A673 (cell line): ENCODE measurements around the gene NBAS.

Experiments
- EZH2 ChIP-seq: fragments of 200-600 bp; sonication (generic); IDR thresholded peaks from 2 replicates; pipeline ENCODE4 v1.6.1; 2017; ENCODE audit warnings: borderline replicate concordance, low read depth, mild to moderate bottlenecking, mixed read lengths, antibody characterized with exemption, low read length; ENCODE audit not compliant: poor library complexity, severe bottlenecking
- TF ChIP-seq, protein P1 (sequence below): fragments of 300-800, 200-600 bp; sonication (generic); conservative IDR thresholded peaks from 2 replicates; pipeline ENCODE4 v1.5.1; 2017; ENCODE audit warnings: low read depth, mild to moderate bottlenecking, antibody characterized with exemption, low read length, moderate library complexity, mixed read lengths

DNA sequence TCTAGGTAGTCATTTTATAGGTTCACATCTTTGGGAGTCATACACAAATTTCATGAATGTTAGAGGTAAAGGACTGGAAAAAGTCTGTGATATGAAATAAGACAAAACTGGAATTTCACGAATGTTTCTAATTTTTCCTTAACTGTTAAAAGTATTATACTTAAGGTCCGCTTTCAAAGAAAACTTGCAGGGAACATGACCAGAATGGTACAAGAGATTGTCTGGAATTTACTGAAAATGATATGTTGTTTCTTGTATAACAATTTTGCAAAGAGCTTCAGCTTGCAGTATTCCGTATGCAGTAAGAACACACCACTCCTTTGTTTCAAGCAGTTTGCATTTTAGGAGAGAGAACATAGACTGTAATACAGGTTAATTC is 32.2 kb upstream of the NBAS start:
- TF ChIP-seq, protein P1, sequence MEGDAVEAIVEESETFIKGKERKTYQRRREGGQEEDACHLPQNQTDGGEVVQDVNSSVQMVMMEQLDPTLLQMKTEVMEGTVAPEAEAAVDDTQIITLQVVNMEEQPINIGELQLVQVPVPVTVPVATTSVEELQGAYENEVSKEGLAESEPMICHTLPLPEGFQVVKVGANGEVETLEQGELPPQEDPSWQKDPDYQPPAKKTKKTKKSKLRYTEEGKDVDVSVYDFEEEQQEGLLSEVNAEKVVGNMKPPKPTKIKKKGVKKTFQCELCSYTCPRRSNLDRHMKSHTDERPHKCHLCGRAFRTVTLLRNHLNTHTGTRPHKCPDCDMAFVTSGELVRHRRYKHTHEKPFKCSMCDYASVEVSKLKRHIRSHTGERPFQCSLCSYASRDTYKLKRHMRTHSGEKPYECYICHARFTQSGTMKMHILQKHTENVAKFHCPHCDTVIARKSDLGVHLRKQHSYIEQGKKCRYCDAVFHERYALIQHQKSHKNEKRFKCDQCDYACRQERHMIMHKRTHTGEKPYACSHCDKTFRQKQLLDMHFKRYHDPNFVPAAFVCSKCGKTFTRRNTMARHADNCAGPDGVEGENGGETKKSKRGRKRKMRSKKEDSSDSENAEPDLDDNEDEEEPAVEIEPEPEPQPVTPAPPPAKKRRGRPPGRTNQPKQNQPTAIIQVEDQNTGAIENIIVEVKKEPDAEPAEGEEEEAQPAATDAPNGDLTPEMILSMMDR: no peak
- TF ChIP-seq EZH2: no peak
